SKM-1 treated with dmso at 0.1 percent for 144 hours (cell line): ENCODE results near the gene CCDC183.

Source experiments
- DNase-seq: peaks from one replicate; lab custom pipeline; 2025; ENCODE audit not compliant: unreplicated experiment; lab: John Stamatoyannopoulos, UW

CCDC183 gene

DNA sequence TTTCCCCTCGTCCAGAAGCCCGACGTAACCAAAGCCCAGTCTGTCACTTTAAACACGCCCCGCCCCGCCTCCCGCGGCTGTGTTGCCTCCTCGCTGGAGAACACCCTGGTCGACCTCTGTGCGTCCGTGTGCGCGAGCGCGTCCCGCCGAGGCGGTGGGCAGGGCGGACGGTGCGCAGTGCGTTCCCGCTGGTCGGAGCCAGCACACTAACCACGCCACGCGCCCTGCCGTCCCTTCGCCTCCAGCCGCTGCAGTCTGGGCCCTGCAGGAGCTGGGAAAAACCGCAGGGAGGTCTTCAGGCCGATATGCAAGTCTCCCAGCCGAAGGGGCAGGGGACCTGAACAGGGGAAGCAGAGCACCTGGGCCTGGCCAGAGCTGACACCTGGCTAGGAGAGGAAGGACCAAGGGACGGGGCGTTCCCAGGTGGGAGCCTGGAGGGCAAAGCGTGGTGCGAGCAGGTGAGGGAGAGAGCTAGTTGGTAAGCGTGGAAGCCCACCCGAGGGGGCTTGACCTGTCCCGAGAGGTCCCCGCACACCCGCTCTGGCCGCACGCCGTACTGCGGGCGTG is 51.8 kb downstream of the CCDC183 start:
- peak; percentile 78 for DNase-seq

DNA sequence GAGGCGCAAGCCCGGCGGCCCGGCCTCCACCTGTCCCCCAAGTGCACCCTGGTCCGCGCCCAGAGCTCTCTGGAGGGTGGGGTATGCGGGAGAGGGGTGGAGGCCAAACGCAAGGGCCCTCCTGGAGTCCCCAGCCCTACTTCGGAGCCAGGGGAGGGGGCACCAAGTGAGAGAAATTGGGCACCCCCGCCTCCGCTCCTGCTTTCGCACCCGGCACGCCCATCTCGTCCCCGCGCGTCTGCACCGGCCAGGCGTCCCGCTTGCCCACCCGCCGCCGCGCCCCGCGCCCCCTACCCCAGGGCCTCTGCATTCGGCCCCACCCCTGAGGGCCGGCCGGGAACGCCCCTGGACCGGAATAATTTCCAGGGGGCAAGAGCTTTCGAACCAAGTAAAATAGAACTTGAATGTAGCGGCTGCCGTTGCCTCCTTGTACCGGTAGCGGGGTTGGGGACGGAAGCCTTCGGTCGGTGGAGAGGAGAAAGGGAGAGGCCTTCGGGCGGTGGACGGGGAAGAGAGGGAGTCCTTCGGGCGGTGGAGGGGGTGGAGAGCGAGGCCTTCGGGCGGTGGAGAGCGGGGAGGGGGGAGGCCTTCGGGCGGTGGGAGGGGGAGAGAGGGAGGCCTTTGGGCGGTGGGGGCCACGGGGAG is 52.4 kb downstream of the CCDC183 start:
- DNase-seq = peak; percentile 52

DNA sequence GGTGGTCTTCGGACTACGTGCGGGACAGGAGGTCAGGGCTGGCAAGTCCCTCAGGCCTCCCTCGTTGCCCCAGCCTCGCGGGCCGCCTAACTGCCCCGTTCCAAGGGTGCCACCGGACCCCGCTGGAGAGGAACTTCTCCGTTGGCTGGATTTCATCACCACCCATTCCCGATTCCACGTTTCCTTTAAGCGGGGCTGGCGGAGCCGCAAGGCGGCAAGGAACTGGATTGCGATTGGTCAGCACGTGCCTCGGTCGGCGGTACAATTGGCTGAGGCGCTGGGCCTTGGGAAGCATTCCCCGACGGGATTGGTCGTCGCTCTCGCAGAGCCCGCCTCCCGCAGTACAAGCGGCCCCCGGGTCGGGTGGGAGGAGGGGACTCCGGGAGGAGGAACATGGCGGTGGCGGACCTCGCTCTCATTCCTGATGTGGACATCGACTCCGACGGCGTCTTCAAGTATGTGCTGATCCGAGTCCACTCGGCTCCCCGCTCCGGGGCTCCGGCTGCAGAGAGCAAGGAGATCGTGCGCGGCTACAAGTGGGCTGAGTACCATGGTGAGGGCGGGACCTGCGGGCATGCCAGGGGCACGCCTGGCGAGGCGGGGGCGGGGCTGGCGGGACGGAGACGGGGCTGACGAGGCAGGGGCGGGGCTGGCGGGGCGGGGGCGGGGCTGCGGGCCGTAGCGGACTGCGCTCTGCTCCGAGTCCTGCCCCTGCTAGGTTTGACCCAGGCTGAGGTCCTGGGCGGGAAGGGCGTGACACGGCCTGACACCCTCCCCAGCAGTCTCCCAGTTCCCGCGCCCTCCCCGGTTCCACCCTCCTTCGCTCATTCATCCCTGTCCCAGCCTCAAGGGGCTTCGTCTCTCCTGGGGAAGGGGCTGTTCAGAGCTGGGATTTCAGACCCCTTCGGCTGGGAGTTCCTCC is 53.2 kb downstream of the CCDC183 start, which contains the start of gene PHPT1:
PHPT1 (plus strand) TSS at position 372 of the 922 bp plus-strand sequence; CDS start at position 394, 22 bp downstream.
- DNase-seq = peak; percentile 97

DNA sequence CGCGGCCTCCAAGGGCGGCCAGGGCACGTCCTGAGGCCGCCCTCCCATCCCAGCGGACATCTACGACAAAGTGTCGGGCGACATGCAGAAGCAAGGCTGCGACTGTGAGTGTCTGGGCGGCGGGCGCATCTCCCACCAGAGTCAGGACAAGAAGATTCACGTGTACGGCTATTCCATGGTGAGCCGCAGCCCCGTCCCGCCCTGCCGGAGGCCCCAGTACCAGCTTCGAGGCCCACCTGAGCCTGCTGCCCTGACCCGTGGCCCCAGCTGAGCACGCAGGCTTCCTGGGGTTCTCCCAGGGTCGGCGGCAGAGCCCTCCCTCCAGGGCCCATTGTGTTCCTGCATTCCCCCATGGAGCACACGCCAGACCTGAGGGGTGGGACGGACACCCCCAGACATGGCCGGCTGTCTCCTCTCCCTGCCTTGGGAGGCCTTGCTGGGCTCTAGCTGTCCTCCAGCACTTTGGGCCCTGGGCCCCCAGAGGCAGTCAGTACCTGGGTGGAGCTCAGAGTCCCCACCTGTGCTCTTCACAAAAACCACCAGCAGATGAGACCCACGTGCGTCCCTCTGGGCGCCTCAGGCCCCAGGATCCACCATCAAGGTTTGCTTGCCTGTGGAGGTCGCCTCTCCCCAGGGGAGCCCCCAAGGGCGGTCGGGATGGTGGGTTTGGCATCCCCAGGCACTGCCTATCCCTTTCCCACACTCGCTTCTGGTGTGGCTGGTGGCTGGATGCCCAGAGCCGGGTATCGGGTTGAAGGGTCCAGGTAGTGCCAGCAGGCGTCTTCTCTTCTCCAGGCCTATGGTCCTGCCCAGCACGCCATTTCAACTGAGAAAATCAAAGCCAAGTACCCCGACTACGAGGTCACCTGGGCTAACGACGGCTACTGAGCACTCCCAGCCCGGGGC is 54.1 kb downstream of the CCDC183 start:
- DNase-seq = no peak

DNA sequence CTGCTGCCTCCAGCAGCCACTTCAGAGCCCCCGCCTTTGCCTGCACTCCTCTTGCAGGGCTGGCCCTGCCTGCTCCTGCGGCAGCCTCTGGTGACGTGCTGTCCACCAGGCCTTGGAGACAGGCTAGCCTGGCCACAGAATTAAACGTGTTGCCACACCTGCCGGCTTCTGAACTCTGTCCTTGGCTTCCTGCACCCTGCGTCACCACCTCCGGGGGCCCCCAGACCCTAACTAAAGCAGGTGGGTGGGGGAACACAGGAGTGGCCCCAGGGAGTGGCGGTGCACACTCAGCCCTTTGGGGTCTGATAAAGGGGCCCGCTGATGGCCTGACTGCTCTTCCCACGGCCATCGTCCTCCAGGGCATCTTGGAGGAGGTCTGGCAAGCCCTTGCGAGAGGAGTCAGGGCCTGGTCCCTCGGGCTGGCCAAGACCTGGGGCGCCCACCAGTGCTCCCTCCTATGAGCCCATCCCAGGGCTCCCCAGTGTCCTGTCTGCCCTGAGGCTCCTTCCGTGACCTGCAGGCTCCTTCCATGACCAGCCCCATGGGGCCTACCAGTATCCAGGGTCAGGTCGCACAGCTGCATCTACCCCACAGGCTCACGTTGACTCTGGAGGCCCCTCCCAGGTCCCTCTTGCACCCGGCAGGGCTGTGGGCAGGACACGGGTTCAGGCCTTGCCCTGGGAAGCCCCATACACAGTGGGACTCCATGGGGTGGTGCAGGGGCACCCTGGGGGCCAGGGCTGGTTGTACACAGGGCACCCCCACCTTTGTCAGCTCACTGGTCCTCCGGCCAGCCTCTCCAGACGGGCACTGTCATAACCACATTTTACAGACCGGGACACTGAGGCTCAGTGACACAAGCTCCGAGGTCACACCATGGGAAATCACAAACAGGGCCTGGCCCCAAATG is 55.0 kb downstream of the CCDC183 start:
- no peak for DNase-seq

DNA sequence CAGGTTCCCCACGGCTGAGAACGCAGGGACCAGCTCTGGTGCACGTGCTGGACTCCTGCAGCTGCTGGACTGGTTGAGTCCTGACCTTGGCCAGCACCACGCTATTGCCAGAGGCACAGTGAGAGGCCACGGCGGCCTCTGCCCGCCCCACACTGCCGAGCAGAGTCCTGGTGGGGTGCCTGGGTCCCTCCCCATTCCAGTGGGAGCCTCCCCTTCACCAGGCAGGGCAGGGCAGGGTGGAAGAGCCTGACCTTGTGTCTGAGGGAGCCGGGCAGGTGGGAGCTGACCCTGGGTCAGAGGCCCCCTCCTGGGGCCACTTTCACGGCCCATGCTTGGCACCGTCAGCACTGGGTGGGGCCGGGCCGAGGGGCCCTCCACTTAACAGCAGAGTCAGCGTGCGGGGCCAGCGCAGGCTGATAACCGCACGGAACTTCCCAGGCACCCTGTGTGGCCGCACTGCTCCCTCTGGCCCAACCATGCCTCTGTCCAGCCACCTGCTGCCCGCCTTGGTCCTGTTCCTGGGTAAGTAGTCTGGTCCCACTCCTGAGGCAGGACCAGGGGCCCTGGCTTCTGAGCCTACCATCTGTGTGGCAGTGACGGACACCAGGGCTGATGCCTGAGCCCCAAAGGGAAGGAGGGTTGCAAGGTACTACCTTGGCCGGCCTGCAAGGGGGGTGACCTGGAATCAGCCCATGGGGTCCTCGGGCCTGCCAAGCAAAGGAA is 56.0 kb downstream of the CCDC183 start, which contains the start of gene MAMDC4:
MAMDC4 (plus strand) TSS at position 406 of the 723 bp plus-strand sequence; CDS start at position 477, 71 bp downstream.
- DNase-seq = no peak

DNA sequence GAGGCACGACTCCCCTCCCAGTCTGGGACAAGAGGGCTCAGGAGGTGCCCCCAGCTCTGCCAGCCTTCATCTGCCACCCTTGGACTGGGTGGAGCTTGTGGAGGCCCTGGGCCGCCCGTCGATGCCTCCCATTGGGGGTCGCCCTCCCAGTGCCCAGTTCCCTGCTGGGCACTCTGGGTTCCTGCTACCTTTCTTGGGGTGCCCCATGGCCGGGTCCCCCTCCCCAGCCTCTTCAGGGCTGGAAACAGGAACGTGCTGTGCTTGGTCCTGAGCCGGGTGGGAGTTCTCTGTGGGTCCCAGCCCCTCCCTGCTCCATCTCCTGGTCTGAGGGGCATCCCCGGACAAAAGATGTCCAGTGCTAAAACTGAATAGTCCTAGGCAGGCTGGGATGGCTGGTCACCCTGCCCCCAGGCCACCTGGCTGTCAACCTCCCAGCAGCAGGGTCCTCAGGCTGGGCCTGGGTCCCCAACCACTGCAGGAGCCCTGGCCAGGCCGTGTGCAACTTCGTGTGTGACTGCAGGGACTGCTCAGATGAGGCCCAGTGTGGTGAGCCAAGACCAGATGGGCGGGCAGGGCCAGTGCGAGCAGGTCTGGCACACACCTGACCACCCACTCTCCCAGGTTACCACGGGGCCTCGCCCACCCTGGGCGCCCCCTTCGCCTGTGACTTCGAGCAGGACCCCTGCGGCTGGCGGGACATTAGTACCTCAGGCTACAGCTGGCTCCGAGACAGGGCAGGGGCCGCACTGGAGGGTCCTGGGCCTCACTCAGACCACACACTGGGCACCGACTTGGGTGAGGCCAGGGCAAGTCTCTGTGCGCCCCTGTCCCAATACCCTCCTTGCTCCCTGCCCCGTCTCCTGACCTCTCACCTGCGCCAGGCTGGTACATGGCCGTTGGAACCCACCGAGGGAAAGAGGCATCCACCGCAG is 56.8 kb downstream of the CCDC183 start:
- no peak for DNase-seq

DNA sequence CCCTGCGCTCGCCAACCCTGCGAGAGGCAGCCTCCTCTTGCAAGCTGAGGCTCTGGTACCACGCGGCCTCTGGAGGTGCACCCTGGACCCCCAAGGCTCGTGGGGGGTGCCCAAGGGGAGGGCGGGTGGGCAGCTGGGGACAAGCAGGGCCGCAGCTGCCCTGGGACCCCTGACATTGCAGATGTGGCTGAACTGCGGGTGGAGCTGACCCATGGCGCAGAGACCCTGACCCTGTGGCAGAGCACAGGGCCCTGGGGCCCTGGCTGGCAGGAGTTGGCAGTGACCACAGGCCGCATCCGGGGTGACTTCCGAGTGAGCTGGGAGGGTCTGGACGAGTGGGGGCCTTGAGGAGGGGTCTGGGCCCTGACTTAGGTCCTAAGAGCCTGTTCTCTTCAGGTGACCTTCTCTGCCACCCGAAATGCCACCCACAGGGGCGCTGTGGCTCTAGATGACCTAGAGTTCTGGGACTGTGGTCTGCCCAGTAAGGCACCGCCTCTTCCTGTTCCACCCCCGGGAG is 57.5 kb downstream of the CCDC183 start:
- DNase-seq = no peak

DNA sequence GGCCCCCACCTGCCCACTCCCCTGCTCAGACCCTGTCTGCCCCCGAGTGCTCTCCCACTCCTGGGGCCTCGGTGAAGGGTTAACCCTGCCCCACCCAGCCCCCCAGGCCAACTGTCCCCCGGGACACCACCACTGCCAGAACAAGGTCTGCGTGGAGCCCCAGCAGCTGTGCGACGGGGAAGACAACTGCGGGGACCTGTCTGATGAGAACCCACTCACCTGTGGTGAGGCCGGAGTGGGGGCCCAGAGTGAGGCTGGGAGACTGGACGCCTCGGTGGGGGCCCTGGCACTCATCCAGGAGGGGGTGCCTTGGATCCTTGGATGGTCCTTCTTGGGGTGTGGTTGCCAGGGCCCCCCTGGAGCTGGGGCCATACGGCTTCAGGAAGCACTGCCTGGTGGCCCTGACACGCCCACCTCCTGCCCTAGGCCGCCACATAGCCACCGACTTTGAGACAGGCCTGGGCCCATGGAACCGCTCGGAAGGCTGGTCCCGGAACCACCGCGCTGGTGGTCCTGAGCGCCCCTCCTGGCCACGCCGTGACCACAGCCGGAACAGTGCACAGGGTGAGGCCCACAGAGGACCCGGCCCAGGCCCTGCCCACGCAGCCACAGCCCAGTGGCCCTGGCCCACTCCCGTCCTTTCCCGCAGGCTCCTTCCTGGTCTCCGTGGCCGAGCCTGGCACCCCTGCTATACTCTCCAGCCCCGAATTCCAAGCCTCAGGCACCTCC is 58.1 kb downstream of the CCDC183 start:
- no peak for DNase-seq

DNA sequence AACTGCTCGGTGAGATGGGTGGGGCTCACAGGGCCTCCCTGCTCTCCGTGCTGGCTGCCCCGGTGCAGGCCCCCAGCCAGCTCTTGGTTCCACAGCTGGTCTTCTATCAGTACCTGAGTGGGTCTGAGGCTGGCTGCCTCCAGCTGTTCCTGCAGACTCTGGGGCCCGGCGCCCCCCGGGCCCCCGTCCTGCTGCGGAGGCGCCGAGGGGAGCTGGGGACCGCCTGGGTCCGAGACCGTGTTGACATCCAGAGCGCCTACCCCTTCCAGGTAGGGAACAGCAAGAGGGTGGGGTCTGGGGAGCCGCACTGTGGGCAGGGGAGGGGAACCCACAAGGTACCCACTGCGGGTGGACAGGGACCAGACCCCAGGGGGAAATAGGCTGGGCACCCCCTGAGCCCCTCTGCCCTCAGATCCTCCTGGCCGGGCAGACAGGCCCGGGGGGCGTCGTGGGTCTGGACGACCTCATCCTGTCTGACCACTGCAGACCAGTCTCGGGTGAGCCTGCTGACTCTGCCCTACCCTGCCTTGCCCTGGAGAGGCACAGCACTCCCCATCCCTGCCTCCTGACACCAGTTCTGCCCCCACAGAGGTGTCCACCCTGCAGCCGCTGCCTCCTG is 58.8 kb downstream of the CCDC183 start:
- DNase-seq = no peak

DNA sequence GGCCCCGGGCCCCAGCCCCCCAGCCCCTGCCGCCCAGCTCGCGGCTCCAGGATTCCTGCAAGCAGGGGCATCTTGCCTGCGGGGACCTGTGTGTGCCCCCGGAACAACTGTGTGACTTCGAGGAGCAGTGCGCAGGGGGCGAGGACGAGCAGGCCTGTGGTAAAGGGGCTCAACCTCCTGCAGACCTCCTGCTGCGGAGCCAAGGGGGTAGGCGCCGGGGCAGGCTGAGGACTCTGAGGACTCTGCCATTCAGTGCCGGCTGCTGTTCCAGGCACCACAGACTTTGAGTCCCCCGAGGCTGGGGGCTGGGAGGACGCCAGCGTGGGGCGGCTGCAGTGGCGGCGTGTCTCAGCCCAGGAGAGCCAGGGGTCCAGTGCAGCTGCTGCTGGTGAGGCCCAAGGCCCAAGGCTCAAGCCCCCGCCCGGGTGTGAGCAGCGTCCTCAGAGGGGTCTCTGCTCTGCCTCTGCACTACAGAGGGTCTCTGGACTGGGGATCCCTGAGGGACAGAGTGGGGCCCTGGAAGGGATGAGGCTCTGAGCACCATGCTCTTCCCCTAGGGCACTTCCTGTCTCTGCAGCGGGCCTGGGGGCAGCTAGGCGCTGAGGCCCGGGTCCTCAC is 59.4 kb downstream of the CCDC183 start:
- DNase-seq = no peak

DNA sequence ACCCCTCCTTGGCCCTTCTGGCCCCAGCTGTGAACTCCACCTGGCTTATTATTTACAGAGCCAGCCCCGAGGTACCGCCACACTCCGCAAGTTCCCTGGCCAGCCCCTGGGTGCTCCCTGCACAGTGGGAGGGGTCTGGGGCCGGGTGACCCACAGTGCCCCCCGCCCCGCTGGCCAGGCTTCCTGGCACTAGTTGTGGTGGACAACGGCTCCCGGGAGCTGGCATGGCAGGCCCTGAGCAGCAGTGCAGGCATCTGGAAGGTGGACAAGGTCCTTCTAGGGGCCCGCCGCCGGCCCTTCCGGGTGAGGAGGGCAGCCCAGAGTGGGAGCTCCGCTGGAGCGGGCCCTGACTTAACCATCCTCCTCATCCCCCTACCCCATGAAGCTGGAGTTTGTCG is 59.9 kb downstream of the CCDC183 start:
- DNase-seq = no peak

DNA sequence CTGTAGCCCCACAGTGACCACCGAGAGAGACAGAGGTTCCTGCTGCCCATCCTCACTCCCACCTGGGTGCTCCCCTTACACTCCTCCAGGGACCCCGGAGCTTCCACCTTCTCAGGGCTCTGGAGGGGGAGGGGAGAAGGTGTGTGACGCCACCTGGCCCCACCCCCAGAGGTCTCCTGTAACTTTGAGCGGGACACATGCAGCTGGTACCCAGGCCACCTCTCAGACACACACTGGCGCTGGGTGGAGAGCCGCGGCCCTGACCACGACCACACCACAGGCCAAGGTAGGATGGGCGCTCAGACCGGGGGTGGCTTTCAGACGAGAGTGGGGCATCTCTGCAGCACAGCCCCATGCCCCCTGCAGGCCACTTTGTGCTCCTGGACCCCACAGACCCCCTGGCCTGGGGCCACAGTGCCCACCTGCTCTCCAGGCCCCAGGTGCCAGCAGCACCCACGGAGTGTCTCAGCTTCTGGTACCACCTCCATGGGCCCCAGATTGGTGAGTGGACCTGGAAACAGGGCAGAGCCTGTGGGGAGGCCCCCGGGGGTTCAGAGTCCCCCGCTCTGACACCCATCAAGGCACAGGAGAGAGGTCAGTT is 60.5 kb downstream of the CCDC183 start:
- no peak for DNase-seq

DNA sequence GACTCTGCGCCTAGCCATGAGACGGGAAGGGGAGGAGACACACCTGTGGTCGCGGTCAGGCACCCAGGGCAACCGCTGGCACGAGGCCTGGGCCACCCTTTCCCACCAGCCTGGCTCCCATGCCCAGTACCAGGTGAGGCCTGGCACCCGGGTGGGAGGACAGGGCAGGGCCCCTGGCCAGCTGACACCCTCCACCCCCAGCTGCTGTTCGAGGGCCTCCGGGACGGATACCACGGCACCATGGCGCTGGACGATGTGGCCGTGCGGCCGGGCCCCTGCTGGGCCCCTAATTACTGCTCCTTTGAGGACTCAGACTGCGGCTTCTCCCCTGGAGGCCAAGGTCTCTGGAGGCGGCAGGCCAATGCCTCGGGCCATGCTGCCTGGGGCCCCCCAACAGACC is 61.0 kb downstream of the CCDC183 start:
- DNase-seq = no peak
